ENCODE data around the gene VTN. TPM values are rescaled to one million over a fixed set of nuclear protein-coding genes. Genes with fewer than 3 reads are reported as not detected.

VTN gene
- polyA plus RNA-seq, 1 donor from 2014 or later = 1.5 TPM

- Histone ChIP-seq H4K20me1 (ENCODE audit: insufficient read depth) (no peaks in the 10 kb centered on the region), H3K4me3 (ENCODE audit: low read length) (no peak overlapping the region), H3K79me2 (replicated peaks; ENCODE audit: insufficient read depth, low read length) (no peaks in the 10 kb centered on the region), H3K27me3 (ENCODE audit: insufficient read depth, low read depth, low read length) (no peaks in the 10 kb centered on the region), H3K9ac (ENCODE audit: low read length) (no peak overlapping the region), H3K4me2 (ENCODE audit: low read length) (no peak overlapping the region), H3K9me2 (ENCODE audit: insufficient read depth, low read length) (no peaks in the 10 kb centered on the region), H3K9me3 (ENCODE audit: low read length) (no peaks in the 10 kb centered on the region), H3K27ac (ENCODE audit: low read length) (no peak overlapping the region), H3F3A (ENCODE audit: insufficient read depth, low read length, poor library complexity, severe bottlenecking) (no peaks in the 10 kb centered on the region), H3K36me3 (ENCODE audit: insufficient read depth, low read length) (peaks cover 13% of the 10 kb centered on the region), H2AFZ (ENCODE audit: low read depth, low read length) (no peak overlapping the region)
- TF ChIP-seq EP300 (conservative IDR thresholded peaks at IDR 0.05; ENCODE audit: poor library complexity, severe bottlenecking) (no peak), POLR2AphosphoS5 (IDR thresholded peaks at IDR 0.05) (peak; percentile 14)
Measured at GRCh38 chr17:28347261-28347891, 22.7 kb downstream of the VTN start.

DNA sequence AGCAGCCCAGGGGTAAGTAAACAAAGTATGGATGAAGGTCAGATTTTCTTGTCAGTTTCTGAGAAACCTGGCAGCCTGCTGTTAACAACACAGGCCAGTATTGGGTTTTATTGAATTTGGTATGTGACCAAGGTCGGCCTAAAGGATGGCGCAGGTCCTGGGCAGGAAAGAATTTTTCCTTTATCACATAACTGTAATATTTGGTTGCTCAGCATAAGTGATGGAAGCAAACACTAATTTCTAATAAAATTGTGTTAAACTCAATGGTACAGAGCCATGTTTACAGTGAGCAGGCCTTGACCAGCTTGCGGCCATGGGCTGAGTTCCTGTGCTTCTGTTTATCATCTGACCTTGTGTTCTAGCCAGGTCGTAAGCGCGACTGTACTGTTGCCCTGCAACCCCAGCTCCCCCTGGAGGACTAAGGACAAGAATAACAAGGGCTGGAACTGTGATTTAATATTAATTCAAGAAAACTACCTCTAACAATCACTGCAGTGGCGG lies 23.3 kb downstream of the VTN start:
- Histone ChIP-seq H3K9ac (ENCODE audit: low read length) (no peak overlapping the region), H3K36me3 (ENCODE audit: insufficient read depth, low read length) (peaks cover 13% of the 10 kb centered on the region)

GRCh38 chr17:28346199-28346580 lies 23.9 kb downstream of the VTN start:
- Histone ChIP-seq H3K9me3 (ENCODE audit: low read length) (no peaks in the 10 kb centered on the region), H3K4me3 (ENCODE audit: low read length) (no peak overlapping the region), H3K79me2 (replicated peaks; ENCODE audit: insufficient read depth, low read length) (no peaks in the 10 kb centered on the region), H3K36me3 (ENCODE audit: insufficient read depth, low read length) (peaks cover 13% of the 10 kb centered on the region), H3K9ac (ENCODE audit: low read length) (no peak overlapping the region), H3K27me3 (ENCODE audit: insufficient read depth, low read depth, low read length) (no peaks in the 10 kb centered on the region), H4K20me1 (ENCODE audit: insufficient read depth) (no peaks in the 10 kb centered on the region), H3K9me2 (ENCODE audit: insufficient read depth, low read length) (no peaks in the 10 kb centered on the region), H3K4me2 (ENCODE audit: low read length) (no peak overlapping the region), H3K27ac (ENCODE audit: low read length) (no peak overlapping the region), H2AFZ (ENCODE audit: low read depth, low read length) (no peak overlapping the region), H3F3A (ENCODE audit: insufficient read depth, low read length, poor library complexity, severe bottlenecking) (no peaks in the 10 kb centered on the region)
- no peak for TF ChIP-seq SMC3 (conservative IDR thresholded peaks at IDR 0.05; ENCODE audit: poor library complexity)
- TF ChIP-seq EZH2 (IDR thresholded peaks at IDR 0.05; ENCODE audit: borderline replicate concordance, insufficient read depth, low read length, poor library complexity, severe bottlenecking) = no peak
- no peak for TF ChIP-seq TAF1 (IDR thresholded peaks at IDR 0.05; ENCODE audit: low read depth)
- no peak for TF ChIP-seq RAD21 (conservative IDR thresholded peaks at IDR 0.05)
- no peak for TF ChIP-seq MXI1 (conservative IDR thresholded peaks at IDR 0.05; ENCODE audit: poor library complexity, severe bottlenecking)
- no peak for TF ChIP-seq REST (IDR thresholded peaks at IDR 0.05; ENCODE audit: borderline replicate concordance)
- no peak for TF ChIP-seq POLR2AphosphoS5 (IDR thresholded peaks at IDR 0.05)

More for the DNA sequence above, 23.3 kb downstream of the VTN start:
- no peaks in the 10 kb centered on the region for H3K27me3 ChIP-seq (ENCODE audit: insufficient read depth, low read depth, low read length)
- no peaks in the 10 kb centered on the region for H3F3A ChIP-seq (ENCODE audit: insufficient read depth, low read length, poor library complexity, severe bottlenecking)
- H3K9me2 ChIP-seq (ENCODE audit: insufficient read depth, low read length) = no peaks in the 10 kb centered on the region
- TF ChIP-seq MXI1 (conservative IDR thresholded peaks at IDR 0.05; ENCODE audit: poor library complexity, severe bottlenecking) = no peak
- TF ChIP-seq, protein P1, sequence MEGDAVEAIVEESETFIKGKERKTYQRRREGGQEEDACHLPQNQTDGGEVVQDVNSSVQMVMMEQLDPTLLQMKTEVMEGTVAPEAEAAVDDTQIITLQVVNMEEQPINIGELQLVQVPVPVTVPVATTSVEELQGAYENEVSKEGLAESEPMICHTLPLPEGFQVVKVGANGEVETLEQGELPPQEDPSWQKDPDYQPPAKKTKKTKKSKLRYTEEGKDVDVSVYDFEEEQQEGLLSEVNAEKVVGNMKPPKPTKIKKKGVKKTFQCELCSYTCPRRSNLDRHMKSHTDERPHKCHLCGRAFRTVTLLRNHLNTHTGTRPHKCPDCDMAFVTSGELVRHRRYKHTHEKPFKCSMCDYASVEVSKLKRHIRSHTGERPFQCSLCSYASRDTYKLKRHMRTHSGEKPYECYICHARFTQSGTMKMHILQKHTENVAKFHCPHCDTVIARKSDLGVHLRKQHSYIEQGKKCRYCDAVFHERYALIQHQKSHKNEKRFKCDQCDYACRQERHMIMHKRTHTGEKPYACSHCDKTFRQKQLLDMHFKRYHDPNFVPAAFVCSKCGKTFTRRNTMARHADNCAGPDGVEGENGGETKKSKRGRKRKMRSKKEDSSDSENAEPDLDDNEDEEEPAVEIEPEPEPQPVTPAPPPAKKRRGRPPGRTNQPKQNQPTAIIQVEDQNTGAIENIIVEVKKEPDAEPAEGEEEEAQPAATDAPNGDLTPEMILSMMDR (IDR thresholded peaks at IDR 0.05; ENCODE audit: poor library complexity, severe bottlenecking) = peak; percentile 21
- no peak for TF ChIP-seq RAD21 (conservative IDR thresholded peaks at IDR 0.05)
- no peak for TF ChIP-seq EP300 (conservative IDR thresholded peaks at IDR 0.05; ENCODE audit: poor library complexity, severe bottlenecking)
- H3K27ac ChIP-seq (ENCODE audit: low read length) = no peak overlapping the region
- H3K79me2 ChIP-seq (replicated peaks; ENCODE audit: insufficient read depth, low read length) = no peaks in the 10 kb centered on the region
- H2AFZ ChIP-seq (ENCODE audit: low read depth, low read length) = no peak overlapping the region
- no peaks in the 10 kb centered on the region for H3K9me3 ChIP-seq (ENCODE audit: low read length)
- no peaks in the 10 kb centered on the region for H4K20me1 ChIP-seq (ENCODE audit: insufficient read depth)
- no peak overlapping the region for H3K4me2 ChIP-seq (ENCODE audit: low read length)
- H3K4me3 ChIP-seq (ENCODE audit: low read length) = no peak overlapping the region
